Activated T-helper 9 cell treated with anti-CD3 and anti-CD28 coated beads, Interleukin-2, amount 50 U/mL, for 16 hours (primary cell): Measurements from ENCODE around the gene ACSS1.

Experiments
- DNase-seq: peaks from one replicate; pipeline ENCODE4 v3.0.0-alpha.2; 2020; ENCODE audit warnings: low read depth

Gene ACSS1

DNA sequence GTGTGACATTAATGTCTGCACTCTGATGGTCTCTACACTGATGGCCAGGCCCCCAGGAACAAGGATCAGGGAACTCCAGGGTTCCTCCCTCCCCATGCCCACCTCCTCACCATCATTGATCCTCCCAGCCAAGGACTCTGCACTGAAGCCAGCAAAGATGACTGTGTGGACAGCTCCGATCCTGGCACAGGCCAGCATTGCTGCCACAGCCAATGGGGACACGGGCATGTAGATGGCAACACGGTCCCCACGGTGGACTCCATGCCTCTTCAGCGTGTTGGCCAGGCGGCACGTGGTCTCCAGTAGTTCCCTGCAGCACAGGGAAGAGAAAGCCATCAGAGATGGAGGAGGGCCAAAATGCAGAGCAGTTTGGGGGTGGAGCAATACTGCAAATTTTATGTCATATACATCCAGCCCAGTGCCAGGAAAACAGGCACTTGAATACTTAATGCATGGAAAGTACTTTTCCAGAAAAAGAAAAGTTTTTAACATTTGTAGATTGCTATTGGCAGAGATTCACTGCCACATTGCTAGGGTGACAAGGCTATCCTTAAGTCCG lies 27.2 kb downstream of the ACSS1 start:
- no peak for DNase-seq

DNA sequence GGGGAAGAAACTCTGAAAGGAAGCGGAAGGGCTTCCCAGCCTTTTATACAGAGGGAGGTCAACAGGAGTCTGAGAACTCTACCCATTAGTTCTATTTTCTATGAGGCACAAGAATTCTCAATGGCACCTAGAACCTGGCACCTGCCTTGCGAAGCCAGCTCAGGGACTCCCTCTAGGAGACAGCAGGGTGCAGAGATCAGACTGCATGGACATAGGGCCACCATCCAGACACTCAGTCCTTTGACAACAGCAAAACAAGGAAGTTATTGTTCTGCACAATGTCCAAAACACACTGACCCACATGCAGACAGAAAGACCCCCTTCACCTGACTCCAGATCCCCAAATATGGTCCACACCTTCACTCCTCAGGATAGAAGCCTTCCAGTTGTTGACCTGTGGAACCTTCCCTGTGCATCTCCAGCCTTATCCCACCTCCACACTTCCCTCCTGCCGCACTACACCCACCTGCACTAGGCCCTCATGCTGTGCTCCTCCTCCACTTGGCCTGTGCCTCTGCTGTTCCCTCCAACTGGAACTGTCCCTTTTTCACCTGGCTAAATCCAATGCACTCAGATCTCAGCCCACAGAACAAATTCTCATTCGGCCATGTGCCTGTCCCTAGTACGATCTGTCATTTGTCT lies 27.8 kb downstream of the ACSS1 start:
- no peak for DNase-seq

DNA sequence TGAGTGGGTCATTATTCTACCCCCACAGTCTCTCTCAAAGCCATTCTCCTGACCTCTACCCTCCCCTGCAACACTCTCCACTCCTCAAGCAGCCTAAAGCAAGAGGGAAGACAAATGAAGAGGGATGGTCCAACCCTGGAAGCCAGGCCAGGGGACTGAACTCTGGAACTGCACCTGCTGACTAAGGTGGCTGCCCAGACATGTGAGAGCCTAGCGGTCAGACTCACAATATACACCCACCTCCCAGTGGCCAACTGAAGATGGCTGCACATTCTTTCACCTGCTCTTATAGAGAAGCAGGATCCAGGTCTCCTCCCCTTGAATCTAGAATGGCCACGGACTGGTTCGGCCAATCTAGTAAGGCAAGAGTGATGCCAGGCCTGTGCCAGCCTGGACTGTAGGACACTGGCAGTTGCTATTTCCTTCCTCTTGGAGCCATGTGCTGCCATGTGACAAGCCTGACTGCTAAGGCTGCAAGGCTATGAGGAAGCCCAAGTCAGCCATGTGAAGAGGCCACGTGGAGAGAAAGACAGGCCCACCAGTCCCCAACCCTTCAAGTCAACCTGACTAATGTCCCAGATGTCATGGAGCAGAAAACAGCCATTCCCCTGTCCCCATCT lies 31.8 kb downstream of the ACSS1 start:
- no peak for DNase-seq

DNA sequence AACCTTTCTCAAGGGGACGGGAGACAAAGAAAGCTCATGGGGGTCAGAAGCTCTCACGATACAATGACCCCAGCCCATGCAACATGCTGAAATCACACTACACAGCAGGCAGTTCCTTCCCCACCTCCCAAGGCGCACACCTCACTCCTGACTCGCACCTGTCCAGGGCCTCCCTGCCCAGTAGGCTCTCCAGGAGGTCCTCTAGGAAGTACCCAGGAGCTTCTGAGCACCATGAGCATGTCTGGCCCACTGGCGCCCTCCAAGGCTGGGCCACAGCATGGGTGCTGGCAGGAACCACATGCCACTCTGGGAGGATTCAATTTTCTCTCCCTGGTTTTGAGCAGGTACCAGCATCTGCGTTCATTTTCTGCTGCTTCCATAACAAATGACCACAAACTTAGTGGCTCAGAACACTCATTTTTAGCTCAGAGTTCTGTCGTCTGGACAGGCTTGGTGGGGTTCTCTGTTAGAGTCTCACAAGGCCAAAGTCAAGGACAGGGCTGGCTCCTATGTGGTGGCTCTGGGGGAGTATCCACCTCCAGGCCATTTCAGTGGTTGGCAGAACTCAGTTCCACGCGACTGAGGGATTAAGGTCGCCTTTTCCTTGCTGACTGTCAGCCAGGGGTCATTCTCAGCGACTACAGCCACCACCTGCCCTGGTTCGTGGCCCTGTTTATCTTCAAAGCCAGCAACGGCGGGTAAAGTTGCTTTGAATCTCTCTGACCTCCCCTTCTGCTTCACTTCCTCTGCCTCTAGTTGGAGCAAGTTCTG lies 32.7 kb downstream of the ACSS1 start:
- DNase-seq = no peak

DNA sequence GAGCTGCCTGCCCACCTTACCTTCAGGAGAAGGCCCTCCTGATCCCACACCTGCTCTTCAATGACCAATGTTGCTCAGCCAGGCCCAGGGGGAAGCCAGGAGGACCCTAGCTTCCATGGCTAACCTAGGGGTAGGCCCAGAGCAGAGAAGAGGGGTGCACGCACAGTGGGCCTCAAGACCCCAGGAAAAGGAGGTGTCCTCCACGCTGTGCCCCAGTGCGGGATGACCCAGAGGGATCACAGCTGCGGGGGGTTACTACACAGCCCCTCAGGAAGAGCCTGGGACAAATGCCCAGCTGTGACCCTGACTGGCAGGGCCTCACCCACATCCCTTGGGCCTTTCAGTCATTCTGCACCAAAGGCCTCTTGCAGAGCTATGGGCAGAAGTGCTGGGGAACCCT lies 33.8 kb downstream of the ACSS1 start:
- no peak for DNase-seq

DNA sequence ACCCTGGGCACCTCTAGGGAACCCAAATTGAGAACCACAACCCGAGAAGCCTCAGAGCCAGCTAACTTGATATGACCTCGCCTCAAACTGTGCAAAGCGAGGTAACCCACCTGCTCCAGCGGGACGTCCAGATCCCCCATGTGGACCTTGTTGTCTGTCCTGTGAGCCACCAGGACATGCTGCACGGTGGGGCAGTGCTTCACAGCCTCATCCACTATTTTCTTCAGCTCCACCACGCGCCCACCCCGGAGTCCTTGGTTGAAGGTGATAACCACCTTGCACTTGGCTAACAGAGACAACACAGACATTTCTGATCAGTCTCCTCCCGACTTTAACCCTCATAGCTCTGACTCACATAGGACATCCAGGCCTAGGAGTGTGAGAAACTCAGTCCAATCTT lies 34.6 kb downstream of the ACSS1 start:
- DNase-seq = no peak

DNA sequence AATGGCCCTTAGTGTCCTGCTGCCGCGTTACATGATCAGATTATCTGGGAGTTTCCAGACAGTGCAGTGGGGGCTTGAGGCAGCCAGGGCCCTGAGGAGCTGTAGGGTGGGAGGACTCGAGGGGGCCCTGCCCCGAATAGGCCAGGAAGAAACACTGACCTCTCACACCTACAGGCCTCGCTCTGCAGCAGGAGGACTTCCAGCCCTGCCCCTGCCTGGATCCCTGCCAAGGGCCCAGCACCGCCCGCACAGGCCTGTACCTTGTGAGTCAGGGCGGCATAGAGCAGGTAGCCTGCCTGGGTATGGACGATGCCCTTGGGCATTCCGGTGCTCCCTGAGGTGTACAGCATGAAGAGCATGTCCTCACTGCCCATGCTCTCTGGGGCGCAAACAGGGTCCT lies 35.3 kb downstream of the ACSS1 start:
- DNase-seq = no peak

DNA sequence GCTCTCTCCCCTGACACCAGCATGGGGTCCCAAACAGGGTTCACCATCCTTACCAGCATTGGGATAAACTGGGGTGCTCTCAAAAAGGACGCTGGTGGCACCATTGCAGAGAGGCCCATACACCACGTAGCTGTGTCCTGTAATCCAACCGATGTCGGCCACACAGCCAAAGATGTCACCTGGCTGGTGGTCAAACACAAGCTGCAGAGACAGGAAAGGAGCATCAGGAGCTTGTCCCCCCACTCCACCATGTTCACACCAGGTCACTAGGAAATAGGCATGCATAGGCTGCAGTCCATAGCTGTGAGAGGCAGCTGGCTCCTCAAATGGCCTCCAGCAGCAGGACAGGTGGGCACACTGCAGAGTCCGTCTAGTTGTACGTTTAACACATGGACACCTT lies 36.6 kb downstream of the ACSS1 start:
- DNase-seq = no peak

DNA sequence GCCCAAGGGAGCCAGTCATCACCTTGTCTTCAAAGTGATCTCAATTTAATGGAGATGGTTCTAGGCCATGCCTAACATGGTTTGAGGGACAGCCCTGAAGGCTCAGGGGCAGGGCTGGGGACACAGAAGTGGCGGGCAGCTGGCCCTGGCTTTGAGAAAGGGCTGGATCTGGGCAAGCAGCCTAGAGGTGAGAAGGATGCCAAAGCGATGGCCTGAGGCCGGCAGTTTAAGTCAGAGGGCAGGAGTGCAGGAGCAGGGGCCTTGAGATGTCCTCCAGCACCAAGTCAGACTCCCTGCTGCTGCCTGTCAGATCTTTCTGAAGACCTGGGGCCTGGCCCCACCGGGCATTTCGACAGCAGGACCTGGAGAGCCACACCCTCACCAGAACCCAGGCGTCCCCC lies 37.0 kb downstream of the ACSS1 start:
- DNase-seq = no peak

DNA sequence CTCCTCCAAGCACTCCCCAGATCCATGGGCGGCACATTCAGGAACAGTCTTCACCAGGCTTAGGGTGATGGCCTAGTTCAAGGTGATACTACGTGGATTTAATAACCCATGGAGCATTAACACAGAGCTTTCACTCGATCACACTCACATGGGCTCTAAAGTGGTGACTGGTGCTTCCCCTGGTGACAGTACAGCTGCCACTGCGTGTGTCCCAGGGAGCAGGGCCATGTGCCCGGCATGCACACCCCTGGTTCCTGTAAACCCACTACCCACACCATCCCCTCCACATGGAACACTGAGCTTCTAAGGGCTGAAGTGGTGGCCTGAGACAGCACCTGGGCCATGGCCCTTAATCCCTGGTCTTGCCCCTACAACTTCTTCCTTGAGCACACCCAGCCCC lies 37.6 kb downstream of the ACSS1 start:
- DNase-seq = no peak

DNA sequence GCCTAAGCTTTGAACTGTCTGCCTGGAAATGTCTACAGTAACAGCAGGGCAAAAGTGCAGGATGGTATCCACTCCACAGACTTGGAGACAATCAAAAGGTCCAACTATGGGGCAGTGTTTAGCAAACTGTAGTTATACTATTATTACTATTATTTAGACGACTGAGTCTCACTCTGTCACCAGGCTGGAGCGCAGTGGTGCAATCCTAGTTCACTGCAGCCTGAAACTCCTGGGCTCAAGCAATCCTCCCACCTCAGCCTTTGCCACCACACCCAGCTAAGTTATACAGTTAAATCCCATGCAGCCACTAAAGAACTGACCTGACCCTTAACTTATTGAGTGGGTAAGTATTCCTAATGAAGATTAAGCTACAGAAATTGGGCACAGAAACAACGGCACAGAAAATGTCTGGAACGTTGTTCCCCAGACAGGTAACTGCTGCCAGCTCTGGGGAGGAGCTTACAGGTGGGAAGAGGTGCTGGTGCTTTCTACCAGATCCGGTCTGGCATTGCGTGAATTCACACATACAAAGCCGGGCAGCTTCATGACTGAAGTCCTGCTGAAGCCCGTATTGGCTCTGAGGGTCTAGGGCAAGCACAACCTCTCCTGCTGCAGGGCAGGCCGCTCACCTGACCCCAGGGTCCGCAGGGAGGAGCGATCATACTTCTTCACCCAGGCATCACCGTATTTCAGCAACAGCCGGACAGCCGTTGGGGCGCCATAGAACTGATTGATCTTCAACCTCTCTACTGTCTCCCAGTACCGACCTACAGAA lies 38.4 kb downstream of the ACSS1 start:
- DNase-seq = no peak

DNA sequence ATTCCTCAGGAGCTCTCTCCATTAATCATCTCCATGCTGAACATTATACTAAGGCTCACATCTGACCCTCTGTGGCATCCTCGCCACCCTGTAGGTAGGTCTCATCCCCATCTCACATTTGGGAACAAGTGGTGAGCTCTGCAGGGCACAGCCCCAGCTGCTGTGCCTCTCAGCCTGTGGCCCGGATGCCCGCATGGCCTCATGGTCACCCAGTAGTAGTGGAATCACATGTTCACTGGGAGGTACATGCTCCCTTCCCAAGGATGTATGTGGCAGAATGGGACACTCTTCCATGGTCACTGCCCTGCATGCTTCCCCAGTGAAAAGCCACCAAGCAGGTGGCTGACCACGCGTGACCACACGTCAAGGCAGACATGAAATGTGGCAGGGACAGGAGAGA lies 39.1 kb downstream of the ACSS1 start:
- DNase-seq = no peak

DNA sequence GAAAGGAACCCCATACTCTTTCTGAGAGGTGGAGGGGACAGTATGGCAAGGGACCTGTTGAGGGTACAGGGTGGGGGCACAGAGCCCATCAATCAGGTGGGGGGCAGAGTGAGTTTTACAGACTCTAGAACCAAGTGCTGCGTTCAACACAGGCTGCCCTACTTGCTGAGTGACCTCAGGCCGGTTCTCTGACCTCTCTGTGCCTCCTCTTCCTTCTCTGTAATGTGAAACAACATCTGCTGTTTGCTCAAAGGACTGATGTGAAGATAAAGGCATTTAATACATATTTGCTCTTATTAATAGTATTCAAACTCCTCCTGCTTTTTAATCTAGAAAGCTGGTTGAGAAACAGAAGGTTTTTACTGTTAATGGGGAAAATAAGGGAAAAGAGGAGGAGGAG lies 39.5 kb downstream of the ACSS1 start:
- DNase-seq = no peak

DNA sequence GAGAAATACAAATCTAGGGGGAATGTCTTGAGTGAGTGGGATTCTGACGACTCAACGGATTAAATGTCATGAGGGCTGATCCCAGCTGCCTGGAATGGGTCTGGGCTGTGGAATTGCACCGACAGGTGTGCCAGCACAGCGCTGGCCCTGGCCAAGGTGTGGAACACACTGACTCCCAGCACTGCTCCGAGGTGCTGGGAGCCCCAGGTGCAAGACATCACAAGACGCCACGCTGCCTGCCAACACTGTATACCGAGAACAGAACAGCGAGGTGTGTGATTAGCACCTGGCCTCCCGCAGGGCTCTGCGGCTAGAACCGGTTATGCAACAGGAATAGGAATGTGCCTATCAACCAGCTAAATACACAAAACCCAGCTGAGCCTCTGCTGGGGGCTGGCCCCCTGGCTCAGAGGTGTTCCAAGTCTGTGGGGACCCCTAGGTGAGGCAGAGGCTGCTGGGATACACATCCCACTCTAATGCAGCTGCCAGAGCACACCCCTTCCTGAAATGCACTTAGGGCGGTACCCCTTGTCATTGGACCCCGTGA lies 40.6 kb downstream of the ACSS1 start:
- no peak for DNase-seq

DNA sequence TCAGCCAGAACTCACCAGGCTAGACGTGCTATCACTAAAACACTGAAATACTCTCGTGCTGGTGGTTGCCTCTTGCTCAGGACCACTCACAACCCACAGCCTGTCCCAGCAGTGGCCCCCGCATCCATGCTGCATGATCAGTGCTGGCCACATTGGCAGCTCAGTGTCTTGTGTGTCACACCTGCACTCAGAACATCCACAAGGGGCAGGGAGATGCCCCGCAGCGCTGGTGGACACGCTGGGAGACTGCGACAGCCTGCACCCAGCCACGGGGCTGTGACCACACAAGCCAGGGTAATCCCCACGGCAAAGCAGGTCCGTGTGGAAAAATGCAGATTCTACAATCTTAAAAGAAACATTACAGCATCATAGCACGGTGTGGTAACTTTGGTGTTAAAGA lies 41.5 kb downstream of the ACSS1 start:
- no peak for DNase-seq

DNA sequence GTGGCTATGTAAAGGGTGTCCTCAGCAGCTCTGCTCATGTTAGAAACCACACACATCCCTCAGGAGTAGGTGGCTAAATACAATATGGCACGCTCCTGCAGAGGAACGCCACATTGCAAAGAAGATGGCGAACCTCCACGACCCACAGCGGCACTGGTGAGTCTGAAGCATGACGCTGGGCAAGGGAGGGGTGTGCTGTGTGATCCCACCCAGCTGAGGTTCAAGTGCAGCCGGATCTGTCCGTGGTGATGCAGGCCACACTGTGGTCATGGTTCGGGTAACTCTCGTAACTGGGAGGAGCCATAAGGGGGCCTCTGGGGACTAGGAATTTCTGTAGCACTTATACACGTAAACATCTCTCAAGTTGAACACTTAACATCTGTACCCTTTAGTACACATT lies 42.0 kb downstream of the ACSS1 start:
- no peak for DNase-seq

DNA sequence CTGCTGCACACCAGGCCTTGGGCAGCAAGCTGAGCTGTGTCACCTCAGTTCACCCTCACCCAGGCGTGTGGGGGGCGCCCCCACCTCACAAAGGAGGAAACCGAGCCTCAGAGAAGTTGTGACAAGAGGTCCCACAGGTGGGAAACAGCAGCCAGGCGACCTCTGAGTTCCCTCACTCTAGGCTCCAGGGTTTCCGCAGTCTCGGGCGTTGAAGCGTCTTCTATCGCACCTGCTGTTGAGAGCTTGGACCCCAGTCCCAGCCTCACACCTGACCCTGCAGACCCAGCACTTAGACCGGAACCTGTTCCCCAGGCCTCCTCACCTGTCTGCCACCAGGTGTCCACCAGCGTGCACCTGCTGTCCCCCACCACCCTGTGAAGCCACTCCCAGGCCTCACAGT lies 43.1 kb downstream of the ACSS1 start:
- no peak for DNase-seq

DNA sequence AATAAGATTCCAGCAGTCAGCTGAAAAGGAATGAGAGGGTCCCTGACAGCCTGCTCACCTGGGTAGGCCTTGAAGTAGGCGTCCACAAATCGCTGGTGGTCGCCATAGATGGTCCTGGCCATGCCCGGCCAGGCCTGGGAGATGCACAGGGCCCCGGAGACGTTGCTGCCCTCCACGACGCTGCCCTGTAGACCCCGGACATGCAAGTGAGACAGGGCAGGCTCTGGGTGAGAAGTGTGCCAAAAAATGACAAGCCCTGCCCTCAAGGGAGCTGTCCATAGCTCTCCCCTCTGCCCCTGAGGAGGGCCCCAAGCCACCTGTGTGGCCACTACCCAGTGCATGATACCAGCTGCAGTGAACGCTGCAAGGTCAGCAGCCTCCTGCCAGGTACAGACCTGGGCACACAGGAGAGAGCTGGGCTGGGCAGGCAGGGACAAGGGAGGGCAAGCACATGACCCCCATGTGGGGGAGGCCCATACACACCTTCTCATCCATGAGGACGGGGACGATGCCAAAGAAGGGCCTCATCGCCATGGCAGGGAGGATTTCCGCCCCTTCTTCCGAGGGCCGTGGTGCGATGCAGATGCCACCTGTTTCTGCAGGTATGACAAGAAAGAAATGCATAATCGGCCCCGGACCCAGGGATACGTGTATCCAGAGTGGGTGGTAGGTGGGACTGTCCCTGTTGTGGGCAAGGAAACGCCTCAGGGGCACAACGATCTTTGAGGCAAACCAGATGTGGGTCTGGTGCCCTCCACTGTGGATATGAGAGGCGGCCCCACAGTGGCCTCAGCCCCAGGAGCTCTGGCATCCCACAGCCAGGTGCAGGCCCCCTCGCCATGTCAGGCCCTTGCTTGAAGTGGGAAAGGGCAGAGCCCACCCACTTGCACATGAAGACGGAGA lies 44.2 kb downstream of the ACSS1 start:
- DNase-seq = no peak

DNA sequence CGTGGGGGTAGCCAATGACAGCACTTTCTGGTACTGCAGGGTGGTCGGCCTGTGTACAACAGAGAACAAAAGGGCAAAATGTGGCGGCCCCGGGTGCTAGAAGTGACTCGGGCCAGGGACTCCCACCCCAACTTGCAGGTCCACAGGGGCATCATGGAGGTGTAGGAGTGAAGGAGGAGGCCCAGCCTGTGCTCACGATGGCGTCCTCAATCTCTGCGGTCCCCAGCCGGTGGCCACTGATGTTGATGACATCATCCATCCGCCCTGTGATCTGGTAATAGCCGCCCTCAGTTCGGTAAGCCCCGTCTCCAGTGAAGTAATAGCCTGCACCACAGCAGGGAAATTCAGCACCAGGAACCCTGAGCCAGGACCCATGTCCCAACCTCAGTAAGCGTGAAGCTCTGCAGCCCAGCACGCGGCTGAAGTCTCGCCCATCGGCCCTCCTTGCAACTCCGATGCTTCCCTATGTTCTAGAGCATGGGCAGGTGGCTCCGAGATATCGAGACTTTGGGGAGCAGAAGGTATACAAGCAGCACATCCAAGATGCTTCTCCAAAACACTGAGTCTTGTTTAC lies 45.2 kb downstream of the ACSS1 start:
- no peak for DNase-seq

DNA sequence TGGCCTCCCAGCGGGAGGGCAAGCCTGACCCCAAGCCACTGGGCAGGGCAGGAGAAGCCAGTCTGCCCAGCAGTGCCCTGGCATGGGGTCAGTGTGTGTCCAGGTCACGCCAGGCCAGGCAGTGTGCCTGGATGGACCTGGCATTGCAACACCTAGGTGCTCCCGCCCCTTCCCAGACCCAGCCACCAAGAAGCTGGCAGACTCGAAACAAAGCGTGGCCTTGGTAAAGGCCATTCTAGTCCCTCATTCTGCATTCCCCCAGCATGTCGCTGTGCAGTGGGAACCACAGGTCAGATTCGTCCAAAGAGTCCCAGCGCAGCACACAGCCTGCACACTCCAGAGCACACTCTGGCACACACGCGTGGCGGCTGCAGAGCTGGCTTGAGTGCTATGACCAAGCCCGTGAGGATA lies 46.1 kb downstream of the ACSS1 start:
- DNase-seq = no peak

DNA sequence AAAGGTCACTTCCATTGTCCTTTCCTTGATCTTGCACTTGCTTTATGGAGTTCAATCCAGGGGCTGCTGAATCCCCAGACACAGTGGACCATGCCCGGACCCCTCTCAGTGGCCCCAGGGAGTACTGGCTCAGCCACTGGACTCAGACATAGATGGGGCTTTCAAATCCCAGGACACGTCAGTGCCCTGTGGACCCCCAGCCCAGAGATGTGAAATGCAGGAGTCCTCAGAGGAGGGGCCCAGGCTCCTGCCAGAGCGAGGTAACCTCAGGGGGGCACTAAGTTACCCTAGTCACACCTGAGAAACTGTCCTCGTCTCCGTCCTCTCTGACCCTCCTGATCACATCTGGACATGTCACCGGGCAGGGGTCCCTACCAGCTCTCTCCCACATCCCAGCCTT lies 46.7 kb downstream of the ACSS1 start:
- no peak for DNase-seq
